Lower lobe of right lung (tissue), 2 donors: ENCODE measurements around the gene RABGGTA. TPM values are rescaled to one million over a fixed set of nuclear protein-coding genes. Genes with fewer than 3 reads are reported as not detected.

Source experiments
- ATAC-seq, 2 donors: fragments of 200-7000 bp; cut with Tn5 transposase; one replicate each; pipeline ENCODE4 v1.9.1; 2020 to 2022; ENCODE audit warnings: mild to moderate bottlenecking in 2 of 2, moderate library complexity in 2 of 2
- DNase-seq: peaks from one replicate; pipeline ENCODE4 v3.0.0-alpha.2; 2020
- H3K27ac ChIP-seq: fragments of 200-600 bp; one replicate; pipeline ENCODE4 v1.8.0; 2022
- H3K27me3 ChIP-seq: fragments of 200-600 bp; one replicate; pipeline ENCODE4 v1.8.0; 2022; ENCODE audit warnings: low read depth
- H3K36me3 ChIP-seq: fragments of 200-600 bp; one replicate; pipeline ENCODE4 v1.8.0; 2022; ENCODE audit warnings: mild to moderate bottlenecking
- H3K4me1 ChIP-seq: fragments of 200-600 bp; one replicate; pipeline ENCODE4 v1.8.0; 2022
- H3K4me3 ChIP-seq: fragments of 200-600 bp; one replicate; pipeline ENCODE4 v1.8.0; 2022; ENCODE audit warnings: mild to moderate bottlenecking
- H3K9me3 ChIP-seq: fragments of 200-600 bp; one replicate; pipeline ENCODE4 v1.8.0; 2022
- CTCF ChIP-seq: fragments of 200-600 bp; IDR thresholded peaks from one replicate; pipeline ENCODE4 v1.8.0; 2022; ENCODE audit warnings: antibody characterized with exemption, mild to moderate bottlenecking
- intact Hi-C: fragments of 100-400 bp; cut with DNase I; formaldehyde crosslinking; loops from one replicate; pipeline ENCODE4 v1.11.0; 2022
- total RNA-seq: library from RNA; stranded (reverse); fragmentation: NEBNext Ultra II Directional; extraction: Animal tissue kit (Norgen Biotek cat#: 25700); gene quantifications from one replicate; pipeline ENCODE4 v1.2.1, GENCODE V29; 2021
- donor health status: DM: no; HTN: yes; CAD: no; lungs with severe emphysema.

RABGGTA gene
- total RNA-seq, 1 donor from 2014 or later: 50.4 TPM

GRCh38 chr14:24243336-24243836, 28.0 kb downstream of the RABGGTA start:
- intact Hi-C loops: loop anchor here (10.0 kb wide), 1 partner anchor 51 kb away; the partner anchor contains the start of genes DHRS1 and NOP9
- peak overlapping the region; percentile 99 for H3K27ac ChIP-seq
- peak in 1 of 2 donors; percentile 2 for ATAC-seq
- no peak for DNase-seq
- TF ChIP-seq CTCF: no peak
- H3K36me3 ChIP-seq: peaks cover 31% of the 10 kb centered on the region
- peak overlapping the region; percentile 73 for H3K4me3 ChIP-seq
- H3K9me3 ChIP-seq: no peaks in the 10 kb centered on the region
- no peaks in the 10 kb centered on the region for H3K27me3 ChIP-seq
- H3K4me1 ChIP-seq: peaks cover 42% of the 10 kb centered on the region

DNA sequence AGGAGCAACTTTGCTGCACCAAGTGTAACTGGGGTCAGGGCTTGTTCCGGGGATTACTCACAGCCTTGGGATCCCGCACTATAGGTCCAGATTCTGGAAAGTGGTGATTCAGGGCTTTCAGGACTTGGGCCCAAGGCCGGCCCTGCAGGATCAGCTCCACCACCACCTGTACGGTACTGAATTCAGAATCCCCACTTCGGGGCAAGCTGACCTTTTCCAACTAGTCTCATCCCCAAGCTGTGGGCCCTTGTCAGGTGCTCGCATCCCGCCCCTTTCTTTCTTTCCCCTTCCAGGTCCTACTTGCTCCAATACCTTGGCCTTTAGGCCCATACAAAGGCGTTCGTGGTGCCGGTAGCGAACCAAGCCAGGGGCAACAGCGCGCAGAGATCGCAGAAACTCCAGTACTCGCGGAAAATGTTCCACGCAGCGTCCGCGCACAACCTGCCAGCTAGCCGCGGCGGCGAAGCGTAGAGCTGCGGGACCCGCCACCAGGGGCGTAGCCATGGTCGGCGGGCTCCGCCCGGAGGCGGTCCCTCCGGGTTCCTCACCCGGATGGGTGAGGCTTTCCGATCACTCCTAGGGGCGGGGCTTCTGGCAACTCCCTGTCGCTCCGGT, 29.5 kb downstream of the RABGGTA start:
- Histone ChIP-seq H3K27ac (peak overlapping the region; percentile 99), H3K4me1 (peaks cover 47% of the 10 kb centered on the region), H3K4me3 (peak overlapping the region; percentile 73), H3K9me3 (no peaks in the 10 kb centered on the region), H3K27me3 (no peaks in the 10 kb centered on the region), H3K36me3 (peaks cover 46% of the 10 kb centered on the region)
- ATAC-seq: peak; percentile 95 to 96
- intact Hi-C loops: loop anchor here (10.0 kb wide), 1 partner anchor 53 kb away; the partner anchor contains the start of genes DHRS1 and NOP9
- peak; percentile 64 for TF ChIP-seq CTCF
- peak; percentile 96 for DNase-seq

- H3K27ac ChIP-seq: peak overlapping the region; percentile 47
- TF ChIP-seq CTCF: no peak
- H3K4me1 ChIP-seq: peaks cover 47% of the 10 kb centered on the region
- peaks cover 62% of the 10 kb centered on the region for H3K36me3 ChIP-seq
- DNase-seq (no peak), ATAC-seq (no peak)
- intact Hi-C loops: loop anchor here (10.0 kb wide), 1 partner anchor 54 kb away; the partner anchor contains the start of genes DHRS1 and NOP9
- no peaks in the 10 kb centered on the region for H3K9me3 ChIP-seq
- no peaks in the 10 kb centered on the region for H3K27me3 ChIP-seq
- H3K4me3 ChIP-seq: peak overlapping the region; percentile 73
Measured at GRCh38 chr14:24240110-24240918, 31.1 kb downstream of the RABGGTA start.

GRCh38 chr14:24238527-24239037, 32.8 kb downstream of the RABGGTA start:
- TF ChIP-seq CTCF: no peak

GRCh38 chr14:24238123-24238522, 33.3 kb downstream of the RABGGTA start:
- no peaks in the 10 kb centered on the region for H3K27me3 ChIP-seq
- DNase-seq (no peak), ATAC-seq (no peak)
- TF ChIP-seq CTCF: no peak
- no peak overlapping the region for H3K4me3 ChIP-seq
- intact Hi-C loops: no loop called here
- H3K36me3 ChIP-seq: peaks cover 74% of the 10 kb centered on the region
- H3K4me1 ChIP-seq: peaks cover 54% of the 10 kb centered on the region
- no peak overlapping the region for H3K27ac ChIP-seq
- no peaks in the 10 kb centered on the region for H3K9me3 ChIP-seq

More at GRCh38 chr14:24238527-24239037, 32.8 kb downstream of the RABGGTA start:
- peaks cover 54% of the 10 kb centered on the region for H3K4me1 ChIP-seq
- H3K27ac ChIP-seq: no peak overlapping the region
- no peak overlapping the region for H3K4me3 ChIP-seq
- no peaks in the 10 kb centered on the region for H3K9me3 ChIP-seq
- no peaks in the 10 kb centered on the region for H3K27me3 ChIP-seq
- peaks cover 74% of the 10 kb centered on the region for H3K36me3 ChIP-seq
- ATAC-seq (no peak), DNase-seq (no peak)
- intact Hi-C loops: no loop called here
